GM18907 (cell line): ENCODE measurements around the gene TRPC1.
"Not testable (repeated sequence)": the region's sequence is repeated elsewhere in the genome, so short reads cannot be mapped to it uniquely, and the experiment has no call there.

Experiments
- ATAC-seq: cut with Tn5 transposase; IDR thresholded peaks from one replicate; pipeline ENCODE4 v1.9.1; 2021; ENCODE audit warnings: mild to moderate bottlenecking, moderate library complexity; ENCODE audit not compliant: unreplicated experiment

The TRPC1 gene

GRCh38 chr3:142723968-142724681, at the start of gene TRPC1:
Gene TRPC1, plus strand, starts transcription at chr3:142724034. Its CDS starts 526 bp downstream, at chr3:142724560.
- peak; percentile 96 for ATAC-seq

DNA sequence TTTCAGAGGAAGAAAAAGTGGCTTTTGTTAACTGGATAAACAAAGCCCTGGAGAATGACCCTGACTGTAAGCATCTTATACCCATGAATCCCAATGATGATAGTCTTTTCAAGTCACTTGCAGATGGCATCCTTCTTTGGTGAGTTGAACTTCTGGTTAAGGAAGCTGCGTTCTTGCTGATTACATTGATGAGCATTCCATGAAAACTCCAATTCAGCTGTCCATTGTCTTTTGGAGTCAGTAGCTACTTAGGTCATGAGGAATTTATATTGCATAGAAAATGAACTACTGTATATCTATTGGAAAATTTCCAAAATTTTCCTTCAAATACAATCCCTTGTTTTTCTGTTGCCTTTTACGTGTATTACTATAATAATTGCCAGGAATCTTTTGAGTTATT, 47.7 kb upstream of the TRPC1 start:
- ATAC-seq: no peak

- ATAC-seq: no peak
Measured at GRCh38 chr3:142680710-142681109, 43.1 kb upstream of the TRPC1 start.

GRCh38 chr3:142690613-142691012, 33.2 kb upstream of the TRPC1 start:
- ATAC-seq: no peak

- ATAC-seq: no peak
Measured at GRCh38 chr3:142691527-142691926, 32.3 kb upstream of the TRPC1 start.

- ATAC-seq: no peak
Measured at GRCh38 chr3:142693136-142693853, 30.5 kb upstream of the TRPC1 start.

- no peak for ATAC-seq
Measured at GRCh38 chr3:142694225-142694624, 29.6 kb upstream of the TRPC1 start.

DNA sequence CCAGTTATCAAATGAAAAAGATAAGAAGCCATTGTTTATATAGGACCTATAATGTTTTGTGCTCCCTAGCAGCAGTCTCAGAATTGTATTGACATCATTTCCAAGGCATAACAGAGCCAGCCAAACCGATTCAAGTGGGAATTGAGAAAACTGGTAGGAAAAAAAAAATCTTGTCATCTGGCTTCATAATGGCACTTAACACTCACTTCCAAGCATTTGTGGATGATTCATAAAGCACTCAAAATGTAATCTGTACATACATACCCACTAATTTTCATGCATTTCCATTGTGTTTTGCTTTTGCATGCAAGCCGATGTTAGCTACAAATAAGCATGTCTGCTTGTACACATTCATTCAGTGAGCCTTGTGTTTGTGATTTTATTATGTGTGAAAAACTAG, 18.6 kb upstream of the TRPC1 start:
- ATAC-seq: no peak

DNA sequence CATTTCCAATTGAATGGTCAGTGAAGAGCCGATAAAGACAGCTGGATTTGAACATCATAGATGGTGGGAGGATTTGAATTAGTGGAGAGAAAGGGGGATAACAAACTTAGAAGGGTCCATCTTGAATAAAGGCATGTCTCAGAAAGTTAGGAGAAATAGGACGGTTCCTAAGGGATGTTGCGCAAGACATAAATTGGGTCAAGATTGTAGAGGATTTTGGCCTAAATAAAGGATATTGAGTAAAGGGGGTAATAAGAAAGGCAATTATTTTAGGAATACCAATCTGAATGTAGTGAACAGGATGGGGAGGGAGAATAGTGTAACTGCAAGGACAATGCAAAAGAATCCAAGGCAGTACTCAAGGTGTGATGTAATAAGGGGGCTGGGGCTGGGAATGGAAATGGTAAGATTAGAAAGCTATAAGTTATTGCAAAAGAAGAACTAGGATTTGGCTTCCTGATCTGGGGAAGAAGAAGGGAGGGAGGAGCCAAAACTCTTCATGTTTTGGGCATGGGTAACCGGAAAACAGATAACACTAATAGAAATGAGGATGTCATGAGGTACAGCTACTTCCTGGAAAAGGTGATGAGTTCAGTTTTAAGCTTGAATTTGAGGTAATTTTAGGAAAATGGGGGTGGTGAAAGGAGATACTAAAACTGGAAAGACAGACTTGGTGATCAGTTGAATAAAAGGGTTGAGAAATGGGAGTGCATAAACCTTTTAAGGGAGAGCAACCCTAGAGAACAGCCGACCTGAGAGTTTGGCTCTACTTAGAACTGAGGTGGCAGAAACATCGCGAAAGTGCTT, 17.3 kb upstream of the TRPC1 start:
- no peak for ATAC-seq

DNA sequence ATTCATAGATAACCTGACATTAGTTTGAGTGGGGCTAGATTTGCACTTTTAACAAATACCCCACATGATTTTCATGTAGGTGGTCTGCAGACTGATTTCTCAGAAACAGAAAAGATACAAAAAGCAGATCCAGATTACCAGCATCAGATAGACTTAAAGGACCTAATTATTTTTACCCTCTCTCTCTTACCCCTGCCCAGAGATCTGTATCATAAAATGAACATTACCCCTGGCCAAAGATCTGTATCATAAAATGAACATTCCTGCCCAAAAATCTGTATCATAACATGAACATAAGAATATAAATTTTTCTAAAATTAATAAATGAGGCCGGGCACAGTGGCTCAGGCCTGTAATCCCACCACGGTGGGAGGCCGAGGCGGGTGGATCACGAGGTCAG, 14.6 kb upstream of the TRPC1 start:
- no peak for ATAC-seq

GRCh38 chr3:142714882-142715281, 9.0 kb upstream of the TRPC1 start:
- not testable (repeated sequence) for ATAC-seq

GRCh38 chr3:142716102-142716501, 7.7 kb upstream of the TRPC1 start:
- ATAC-seq: no peak

GRCh38 chr3:142723665-142723967, 218 bp upstream of the TRPC1 start:
- peak; percentile 30 for ATAC-seq

DNA sequence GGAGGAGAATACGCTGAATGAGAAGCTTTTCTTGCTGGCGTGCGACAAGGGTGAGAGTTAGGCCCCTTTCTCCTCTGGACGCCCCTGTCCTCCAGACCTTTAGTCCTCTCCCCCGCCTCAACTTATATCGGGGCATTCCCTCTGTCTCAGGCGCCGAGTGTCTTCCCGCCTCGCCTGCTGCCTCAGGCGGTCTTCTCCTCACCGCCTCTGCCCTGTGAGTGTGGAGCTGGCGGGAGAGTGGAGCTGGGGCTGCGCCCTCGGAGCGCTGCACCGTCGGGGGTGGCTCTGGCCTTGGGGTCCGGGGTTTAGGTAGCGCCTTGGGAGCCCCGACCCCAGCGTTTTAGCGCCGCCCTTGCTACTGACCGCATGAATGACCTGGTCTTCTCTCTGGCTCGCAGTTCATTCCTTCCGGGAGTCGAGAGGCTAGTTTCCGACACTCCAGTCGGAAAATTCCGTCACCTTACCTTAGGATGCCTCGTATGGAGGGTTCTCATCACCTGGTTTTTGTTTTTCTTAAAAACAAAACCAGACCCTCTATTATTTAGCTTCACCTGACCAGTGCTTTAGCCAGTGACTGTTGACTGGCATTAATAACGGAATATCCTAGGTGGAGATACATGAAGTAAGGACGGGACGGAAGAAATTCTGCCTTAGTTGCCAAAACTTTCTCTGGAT, 985 bp downstream of the TRPC1 start:
- ATAC-seq: peak; percentile 20

GRCh38 chr3:142725357-142725739, 1.5 kb downstream of the TRPC1 start:
- ATAC-seq: no peak

GRCh38 chr3:142726017-142726416, 2.2 kb downstream of the TRPC1 start:
- no peak for ATAC-seq

GRCh38 chr3:142732066-142732465, 8.2 kb downstream of the TRPC1 start:
- ATAC-seq: no peak

DNA sequence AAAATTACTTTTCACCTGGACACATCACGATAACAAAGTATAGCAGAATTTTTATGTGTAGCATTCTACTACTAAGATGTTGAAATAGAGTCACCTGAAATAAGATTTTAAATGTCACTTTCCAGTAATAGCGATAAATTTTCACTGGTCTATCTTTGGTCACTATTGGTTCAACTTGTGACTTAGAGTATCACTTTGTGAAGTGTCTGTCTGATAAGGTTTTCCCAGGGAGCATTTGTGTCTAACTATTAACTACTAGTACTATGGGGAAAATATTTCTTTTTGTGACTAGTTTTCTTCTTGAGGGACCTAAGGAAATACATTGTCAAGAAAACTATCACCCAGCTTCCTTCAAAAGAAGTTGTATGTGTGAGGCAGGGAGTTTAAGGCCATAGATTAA, 11.0 kb downstream of the TRPC1 start:
- ATAC-seq: no peak

GRCh38 chr3:142735462-142735861, 11.6 kb downstream of the TRPC1 start:
- ATAC-seq: no peak

GRCh38 chr3:142738396-142738795, 14.6 kb downstream of the TRPC1 start:
- no peak for ATAC-seq

GRCh38 chr3:142746646-142747045, 22.8 kb downstream of the TRPC1 start:
- no peak for ATAC-seq
